Measurements from ENCODE around the gene KDM7A. TPM values are rescaled to one million over a fixed set of nuclear protein-coding genes. Genes with fewer than 3 reads are reported as not detected.

Gene KDM7A
- total and polyA plus RNA-seq, 9 of the 15 experiments (the other 6 are each of a cell fraction or from before 2014, with no cell fraction given) = 0.90 to 8.4 (median 7.0) TPM

- ATAC-seq (peak; percentile 45), DNase-seq (ENCODE audit: extremely low read depth in 1 of 4, low spot score in 3 of 4) (no peak), FAIRE-seq (no peak)
- H3K9ac ChIP-seq (ENCODE audit: insufficient read depth in 1 of 2, low read depth in 2 of 2, low read length in 2 of 2) = no peak overlapping the region
- TF ChIP-seq PBX2 (CRISPR knock-in tag; IDR thresholded peaks at IDR 0.05; ENCODE audit: low read depth) (no peak), PBX2 (tag; conservative IDR thresholded peaks at IDR 0.05; ENCODE audit: low read depth) (no peak), ELF2 (CRISPR knock-in tag; IDR thresholded peaks at IDR 0.05) (0 out of 2 replicates have a peak, but pooled peaks have one; percentile 10), NR2C2 (CRISPR knock-in tag; IDR thresholded peaks at IDR 0.05) (no peak), NR2C2 (tag; IDR thresholded peaks at IDR 0.05) (no peak), SOX6 (IDR thresholded peaks at IDR 0.05) (peak; percentile 21; the same call in 1 of the 2 replicates), NCOA4 (IDR thresholded peaks at IDR 0.05; ENCODE audit: partially characterized antibody) (no peak), HCFC1 (IDR thresholded peaks at IDR 0.05; ENCODE audit: low read depth, low read length) (no peak), E2F5 (CRISPR knock-in tag; IDR thresholded peaks at IDR 0.05) (0 out of 2 replicates have a peak, but pooled peaks have one; percentile 34)
- ChIA-PET CTCF (ENCODE audit: low intra/inter-chr PET ratio) (no interaction called here), POLR2A (interaction anchor here (1.3 kb wide), 1 partner anchor 12 kb away, joined by 5 read pairs; no protein-coding TSS in a partner anchor)
- H4K20me1 ChIP-seq (replicated peaks; ENCODE audit: control insufficient read depth, insufficient read depth, low read length) = no peaks in the 10 kb centered on the region
- BruUV-seq (replicated peaks) = no TSS peak
- no peaks in the 10 kb centered on the region for H3K36me3 ChIP-seq (ENCODE audit: control insufficient read depth, insufficient read depth, low read length)
- WGBS (ENCODE audit: insufficient coverage, low coverage, missing lambda C conversion rate) = 8% methylated on average over 2 of the region's 2 CpGs
- H3K27me3 ChIP-seq (ENCODE audit: control insufficient read depth in 2 of 2, insufficient read depth in 2 of 2, low read length in 2 of 2) = no peaks in the 10 kb centered on the region
- intact Hi-C loops (cut with micrococcal nuclease) (no loop called here), in situ Hi-C loops (cut with MboI) (no loop called here)
- no peak overlapping the region for H2AFZ ChIP-seq (ENCODE audit: low read depth, low read length)
- H3K4me1 ChIP-seq (replicated peaks in 1 of 2; ENCODE audit: control insufficient read depth in 2 of 2, insufficient read depth in 2 of 2, low read length in 2 of 2) = peaks cover 0 to 11% of the 10 kb centered on the region in 2 experiments; a peak in 3 of 5 replicates
- H3K4me2 ChIP-seq (ENCODE audit: insufficient read depth, low read length) = no peak overlapping the region
- 0 out of 3 replicates have a peak, but pooled peaks cover under 1% of the 10 kb centered on the region for H3K79me2 ChIP-seq (ENCODE audit: control insufficient read depth, insufficient read depth, low read length)
- no peak overlapping the region for H3K27ac ChIP-seq (ENCODE audit: extremely low read depth, low read depth, low read length)
- no peaks in the 10 kb centered on the region for H3K9me3 ChIP-seq (replicated peaks; ENCODE audit: control insufficient read depth, insufficient read depth, low read depth, low read length)
- H3K9me1 ChIP-seq (ENCODE audit: control insufficient read depth, insufficient read depth, low read length) = no peaks in the 10 kb centered on the region
- H3K4me3 ChIP-seq = no peak overlapping the region
Observed at GRCh38 chr7:140160308-140160707, 16.5 kb downstream of the KDM7A start.

All from K562 (cell line).